Stomach (tissue), 4 donors: ENCODE data around the gene CCNQ.

Experiments
- CTCF ChIP-seq, 7 experiments: fragments of 450-650 bp in 4 of 7; fragments of 200-600 bp in 3 of 7; sonication (generic) in 3 of 7; IDR thresholded peaks; one replicate each; pipeline ENCODE4 v1.5.1; 2016 to 2019; ENCODE audit warnings: antibody characterized with exemption in 7 of 7, control low read depth in 2 of 7, mild to moderate bottlenecking in 1 of 7
- EP300 ChIP-seq: sonication (generic); formaldehyde crosslinking; IDR thresholded peaks from one replicate; pipeline ENCODE4 v1.6.1; 2017; ENCODE audit warnings: antibody characterized with exemption
- POLR2A ChIP-seq, 4 donors: fragments of 450-650 bp; IDR thresholded peaks; one replicate each; pipeline ENCODE4 v1.6.1; 2016; ENCODE audit warnings: antibody characterized with exemption in 4 of 4, control low read depth in 2 of 4, mild to moderate bottlenecking in 1 of 4, moderate library complexity in 1 of 4

GRCh38 chrX:153633607-153634180 is 34.8 kb upstream of the CCNQ start:
- TF ChIP-seq EP300: no peak
- TF ChIP-seq POLR2A (IDR thresholded peaks at IDR 0.05): no peak
- TF ChIP-seq CTCF (IDR thresholded peaks at IDR 0.05): no peak
